GM04503 (cell line): ENCODE measurements around the gene STARD13.

Experiments
- DNase-seq: peaks from one replicate; pipeline ENCODE4 v3.0.0-alpha.2; 2012; ENCODE audit warnings: low read depth

The STARD13 gene

DNA sequence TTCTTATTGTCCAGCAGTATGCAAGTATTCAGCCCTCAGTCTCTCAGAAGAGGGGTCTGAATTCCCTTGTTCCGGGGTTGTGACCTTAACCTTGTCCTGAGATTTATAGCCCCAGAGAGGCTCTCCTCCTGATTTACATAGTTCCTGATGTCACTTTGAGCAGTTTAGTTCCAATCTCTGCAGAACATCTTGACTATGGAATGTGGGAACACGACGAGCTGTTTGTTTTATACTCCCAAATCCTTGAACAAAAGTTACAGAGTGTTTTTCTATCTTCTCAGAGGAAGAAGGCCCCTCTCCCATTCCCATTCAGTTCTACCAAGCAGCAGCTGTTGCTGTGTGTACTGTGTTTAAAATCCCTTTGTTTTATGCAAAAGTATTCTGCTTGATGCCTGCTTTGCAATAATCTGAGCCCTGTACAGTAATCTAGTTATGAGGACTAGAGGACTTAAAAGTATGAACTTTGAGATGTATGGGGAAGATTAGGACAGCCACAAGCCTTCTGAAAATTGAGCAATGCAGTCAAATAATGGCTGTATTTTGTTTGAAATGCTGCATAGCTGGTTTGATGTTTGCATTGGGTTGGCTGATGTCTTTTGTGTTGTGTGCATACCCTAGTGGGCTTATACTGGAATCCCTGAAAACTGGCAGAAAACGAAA, 194.7 kb downstream of the STARD13 start:
- no peak for DNase-seq

DNA sequence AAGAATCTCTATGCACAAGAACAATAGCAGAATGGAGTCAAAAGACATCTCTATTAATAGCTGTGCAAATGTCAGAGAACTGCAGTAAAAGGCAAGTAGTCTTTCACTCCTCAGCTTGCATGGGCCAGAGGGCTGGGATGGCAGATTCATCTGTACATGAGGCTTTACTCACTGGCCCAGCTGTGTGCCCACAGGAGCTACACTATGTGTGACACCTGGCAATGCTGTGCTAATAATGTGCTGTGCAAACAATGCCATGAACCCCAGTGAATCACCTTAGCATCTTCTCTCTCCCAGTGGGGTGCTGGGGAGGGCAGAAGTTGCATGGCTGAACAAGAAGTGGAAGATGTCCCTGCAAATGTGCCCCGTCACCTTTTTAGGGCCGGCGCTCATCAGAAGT, 196.2 kb downstream of the STARD13 start:
- DNase-seq: no peak

DNA sequence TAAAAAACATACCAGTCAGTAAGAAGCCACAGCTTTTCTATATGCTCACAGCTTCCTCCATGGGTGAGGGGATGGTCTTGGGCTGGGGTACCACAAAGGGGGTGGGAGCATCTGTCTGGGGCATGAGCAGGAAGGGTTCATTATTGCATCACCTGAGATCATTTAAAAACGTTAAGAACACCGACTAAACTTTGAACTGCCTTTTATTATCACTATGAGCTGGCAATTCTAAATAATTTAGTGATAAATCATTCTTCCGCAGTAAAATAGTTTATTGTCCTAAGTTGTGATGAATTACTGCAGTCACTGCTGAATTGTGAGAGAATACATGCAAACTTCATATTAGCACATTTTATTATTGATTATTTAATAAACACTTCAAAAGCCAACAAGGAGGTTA, 197.8 kb downstream of the STARD13 start:
- no peak for DNase-seq

GRCh38 chr13:33087091-33087490, 198.5 kb downstream of the STARD13 start:
- no peak for DNase-seq

GRCh38 chr13:33083054-33083453, 202.5 kb downstream of the STARD13 start:
- DNase-seq: no peak

DNA sequence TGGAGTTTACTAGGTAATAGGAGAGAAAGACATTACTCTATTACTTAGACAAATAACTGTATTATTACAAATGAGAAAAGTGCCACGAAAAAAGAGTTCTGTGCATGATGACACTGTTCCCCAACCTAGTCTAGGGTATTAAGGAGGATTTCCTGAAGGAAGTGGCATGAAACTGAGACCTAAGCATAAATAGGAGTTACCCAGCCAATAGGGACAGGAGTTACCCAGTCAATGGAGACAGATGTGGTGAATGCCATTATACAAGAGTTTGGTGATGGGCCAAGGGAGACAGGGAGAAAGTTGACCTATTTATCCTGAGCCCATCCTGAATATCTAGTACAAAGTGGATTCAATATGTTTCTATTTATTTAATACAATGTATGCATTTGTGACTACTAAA, 203.9 kb downstream of the STARD13 start:
- DNase-seq: no peak

GRCh38 chr13:33080972-33081590, 204.5 kb downstream of the STARD13 start:
- no peak for DNase-seq

GRCh38 chr13:33079960-33080359, 205.6 kb downstream of the STARD13 start:
- DNase-seq: no peak

DNA sequence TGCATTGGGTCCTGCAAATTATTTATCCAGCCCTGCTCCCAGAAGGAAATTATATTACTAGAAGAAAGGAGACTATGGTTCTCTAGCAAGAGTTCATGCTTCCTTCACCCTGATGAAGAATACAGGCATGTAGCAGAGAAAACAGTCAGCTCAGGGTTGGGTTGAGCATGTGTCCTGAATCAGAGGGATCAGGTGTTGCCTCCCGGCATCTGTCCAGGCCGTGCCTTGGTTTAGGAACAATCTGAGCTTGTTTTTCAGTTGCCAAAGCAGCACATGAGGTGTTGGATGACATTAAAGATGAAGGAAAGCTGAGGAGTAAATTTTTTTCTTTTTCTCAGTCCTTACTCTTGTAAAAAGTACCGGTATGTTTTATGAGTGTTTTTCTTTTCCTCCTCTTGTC, 207.3 kb downstream of the STARD13 start:
- no peak for DNase-seq

- no peak for DNase-seq
These were observed 209.3 kb downstream of the STARD13 start for GRCh38 chr13:33076001-33076992.

GRCh38 chr13:33073338-33073737, 212.2 kb downstream of the STARD13 start:
- no peak for DNase-seq

- no peak for DNase-seq
These were observed 212.8 kb downstream of the STARD13 start for GRCh38 chr13:33072759-33073158.

- no peak for DNase-seq
These were observed 213.3 kb downstream of the STARD13 start for GRCh38 chr13:33072282-33072681.

GRCh38 chr13:33070713-33071112, 214.8 kb downstream of the STARD13 start:
- no peak for DNase-seq

DNA sequence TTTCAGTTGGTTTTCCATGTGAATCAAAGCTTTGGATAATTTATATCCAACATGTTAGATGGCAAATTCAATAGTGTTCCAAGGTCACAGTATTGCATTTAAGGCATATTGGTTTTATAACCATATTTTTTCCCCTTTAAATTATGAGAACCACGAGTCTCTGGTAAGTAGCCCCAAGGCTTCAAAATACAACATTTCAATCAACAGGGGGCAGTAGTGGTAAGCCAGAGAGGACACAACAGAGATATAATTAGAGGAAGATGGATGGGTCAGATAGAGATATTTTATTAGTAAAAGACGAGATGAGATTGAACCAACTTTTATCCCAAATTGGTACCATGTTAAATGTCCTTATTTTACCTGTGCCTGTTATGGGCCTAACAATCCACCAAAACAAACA, 216.2 kb downstream of the STARD13 start:
- no peak for DNase-seq

GRCh38 chr13:33066329-33066728, 219.2 kb downstream of the STARD13 start:
- no peak for DNase-seq

GRCh38 chr13:33060815-33061214, 224.7 kb downstream of the STARD13 start:
- no peak for DNase-seq

GRCh38 chr13:33058776-33059327, 226.7 kb downstream of the STARD13 start:
- DNase-seq: no peak

DNA sequence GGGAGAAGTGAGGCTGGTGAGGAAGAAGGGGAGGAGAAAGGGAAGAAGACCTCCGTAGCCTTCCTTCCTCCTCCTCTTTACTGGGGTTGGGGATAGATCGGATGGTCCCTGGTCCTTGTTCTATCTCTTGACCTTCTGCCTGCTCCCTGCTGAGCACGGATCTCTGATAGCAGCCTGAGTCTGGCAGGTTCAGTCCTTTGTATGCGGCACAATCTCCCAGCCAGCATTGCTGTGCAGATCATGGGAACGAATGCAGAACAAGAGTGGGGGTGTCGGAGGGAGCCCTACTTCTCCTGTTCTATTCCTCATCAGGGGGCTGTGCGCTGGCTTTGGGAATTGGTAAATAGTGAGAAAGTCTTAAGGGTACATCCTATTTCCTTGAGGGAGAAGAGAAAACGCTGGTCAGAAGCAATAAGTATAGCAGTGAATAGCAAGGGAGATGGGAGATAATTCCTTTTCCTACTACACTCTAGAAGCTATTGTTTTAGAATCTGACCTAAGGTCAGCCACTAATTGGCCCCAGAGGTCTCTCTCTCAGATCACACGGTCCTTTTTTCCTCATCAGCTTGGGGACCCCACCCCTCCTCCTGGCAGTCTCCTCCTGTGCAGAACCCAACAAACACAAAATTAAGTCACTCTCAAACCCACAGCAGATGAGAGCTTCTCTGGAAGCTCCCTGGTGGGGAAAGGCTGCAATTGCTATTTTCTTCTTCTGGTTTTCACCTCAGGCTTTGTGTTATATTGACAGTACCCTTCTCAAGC, 228.4 kb downstream of the STARD13 start:
- DNase-seq: no peak

DNA sequence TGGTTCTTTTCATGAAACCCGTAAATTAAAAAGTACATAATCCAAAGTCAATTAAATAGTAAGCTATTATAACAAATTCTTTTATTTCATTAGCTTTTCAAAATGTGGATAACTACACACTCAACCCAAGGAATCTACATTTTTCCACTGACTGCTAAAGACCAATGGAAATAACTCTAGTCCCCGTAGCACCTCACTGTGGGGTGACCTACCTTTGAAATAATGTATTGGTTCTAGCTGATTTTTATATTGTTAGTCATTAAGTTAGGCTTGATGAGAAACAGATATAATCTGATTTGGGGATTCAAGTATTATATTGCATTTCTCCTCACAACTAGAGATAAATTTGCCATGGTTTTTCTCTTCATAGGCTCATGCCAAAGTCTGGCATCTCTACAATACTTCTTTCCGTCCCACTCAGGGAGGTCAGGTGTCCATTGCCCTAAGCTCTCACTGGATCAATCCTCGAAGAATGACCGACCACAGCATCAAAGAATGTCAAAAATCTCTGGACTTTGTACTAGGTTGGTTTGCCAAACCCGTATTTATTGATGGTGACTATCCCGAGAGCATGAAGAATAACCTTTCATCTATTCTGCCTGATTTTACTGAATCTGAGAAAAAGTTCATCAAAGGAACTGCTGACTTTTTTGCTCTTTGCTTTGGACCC, 232.0 kb downstream of the STARD13 start:
- DNase-seq: no peak
